Esophagus (tissue), 2 donors: ENCODE data around the gene NOS3. TPM values are rescaled to one million over a fixed set of nuclear protein-coding genes. Genes with fewer than 3 reads are reported as not detected.
"Not testable (repeated sequence)": the region's sequence is repeated elsewhere in the genome, so short reads cannot be mapped to it uniquely, and the experiment has no call there.

Source experiments
- H3K27ac ChIP-seq, 2 donors: one replicate each; pipeline ENCODE4 v1.5.1; 2013; ENCODE audit warnings: low read depth in 2 of 2, mild to moderate bottlenecking in 2 of 2, inconsistent platforms in 1 of 2, low read length in 1 of 2, moderate library complexity in 1 of 2
- H3K27me3 ChIP-seq, 2 donors: one replicate each; pipeline ENCODE4 v1.6.1; 2013; ENCODE audit warnings: low read length in 2 of 2, control low read depth in 1 of 2, mild to moderate bottlenecking in 1 of 2; ENCODE audit not compliant: insufficient read depth in 2 of 2, control insufficient read depth in 1 of 2
- H3K36me3 ChIP-seq, 2 donors: one replicate each; pipeline ENCODE4 v1.6.1; 2013; ENCODE audit warnings: low read length in 1 of 2; ENCODE audit not compliant: control insufficient read depth in 2 of 2, insufficient read depth in 2 of 2
- H3K4me1 ChIP-seq, 2 donors: one replicate each; pipeline ENCODE4 v1.6.1; 2013; ENCODE audit warnings: low read length in 1 of 2; ENCODE audit not compliant: control insufficient read depth in 2 of 2, insufficient read depth in 2 of 2
- H3K4me3 ChIP-seq, 2 donors: one replicate each; pipeline ENCODE4 v1.5.1; 2013; ENCODE audit warnings: low read length in 2 of 2, mild to moderate bottlenecking in 2 of 2, low read depth in 1 of 2, moderate library complexity in 1 of 2
- H3K9me3 ChIP-seq, 2 donors: one replicate each; pipeline ENCODE4 v1.6.1; 2013; ENCODE audit warnings: mild to moderate bottlenecking in 2 of 2, low read depth in 1 of 2, low read length in 1 of 2, moderate library complexity in 1 of 2; ENCODE audit not compliant: control insufficient read depth in 2 of 2, insufficient read depth in 1 of 2
- WGBS, 2 donors: extraction: QIAGEN DNeasy Blood & Tissue Kit; methylation state at CpG; one replicate each; pipeline ENCODE4 v1.1.7; 2013; 5-methylcytosine and 5-hydroxymethylcytosine counted together
- polyA plus RNA-seq, 2 donors: library from polyadenylated mRNA; stranded (reverse); fragments of 200-250 nt; gene quantifications; one replicate each; pipeline ENCODE4 v1.2.3, GENCODE V29; 2013
- donor health status: healthy with polysubstance abuse.
- donor health status: Bipolar disorder and iron deficiency.

The NOS3 gene
- polyA plus RNA-seq, 2 donors = 4.5 to 4.9 TPM

DNA sequence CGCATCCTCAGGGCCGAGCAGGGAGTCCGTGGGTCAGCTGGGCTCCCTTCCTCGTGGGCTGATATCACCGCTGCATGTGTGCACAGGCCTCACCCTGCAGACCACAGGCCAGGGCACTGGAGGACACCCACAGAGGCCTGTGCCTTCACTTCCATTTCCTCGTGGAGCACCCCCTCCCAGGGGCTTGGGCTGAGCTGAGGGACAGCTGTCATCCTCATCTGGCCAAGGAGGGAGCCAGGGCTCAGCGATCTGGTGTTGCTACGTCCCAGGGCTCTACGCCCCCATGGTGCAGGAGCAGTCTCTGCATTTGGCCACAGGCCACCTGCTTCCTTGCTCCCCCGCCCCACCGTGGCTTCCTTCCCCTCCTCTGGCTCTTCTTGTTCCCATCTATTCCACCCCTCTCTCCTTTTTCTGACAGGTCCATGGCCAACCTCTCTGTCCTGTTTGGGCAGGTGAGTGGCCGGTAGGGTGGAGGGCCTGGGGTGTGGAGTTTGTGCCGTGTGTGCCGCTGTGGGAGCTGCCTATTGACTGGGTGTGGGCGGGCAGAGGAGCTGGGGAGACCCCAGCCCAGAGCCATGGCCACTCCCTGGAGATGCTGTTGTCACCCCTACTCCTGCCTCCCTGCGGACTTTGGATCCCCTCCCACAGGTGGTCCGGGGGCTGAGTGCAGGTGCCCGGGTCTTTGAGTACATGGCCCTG lies 49.2 kb downstream of the NOS3 start:
- peaks cover 13 to 35% of the 10 kb centered on the region in 2 donors for H3K36me3 ChIP-seq
- H3K27ac ChIP-seq = no peak overlapping the region
- 80% methylated on average over 18 of the region's 18 CpGs for WGBS, 2 donors

DNA sequence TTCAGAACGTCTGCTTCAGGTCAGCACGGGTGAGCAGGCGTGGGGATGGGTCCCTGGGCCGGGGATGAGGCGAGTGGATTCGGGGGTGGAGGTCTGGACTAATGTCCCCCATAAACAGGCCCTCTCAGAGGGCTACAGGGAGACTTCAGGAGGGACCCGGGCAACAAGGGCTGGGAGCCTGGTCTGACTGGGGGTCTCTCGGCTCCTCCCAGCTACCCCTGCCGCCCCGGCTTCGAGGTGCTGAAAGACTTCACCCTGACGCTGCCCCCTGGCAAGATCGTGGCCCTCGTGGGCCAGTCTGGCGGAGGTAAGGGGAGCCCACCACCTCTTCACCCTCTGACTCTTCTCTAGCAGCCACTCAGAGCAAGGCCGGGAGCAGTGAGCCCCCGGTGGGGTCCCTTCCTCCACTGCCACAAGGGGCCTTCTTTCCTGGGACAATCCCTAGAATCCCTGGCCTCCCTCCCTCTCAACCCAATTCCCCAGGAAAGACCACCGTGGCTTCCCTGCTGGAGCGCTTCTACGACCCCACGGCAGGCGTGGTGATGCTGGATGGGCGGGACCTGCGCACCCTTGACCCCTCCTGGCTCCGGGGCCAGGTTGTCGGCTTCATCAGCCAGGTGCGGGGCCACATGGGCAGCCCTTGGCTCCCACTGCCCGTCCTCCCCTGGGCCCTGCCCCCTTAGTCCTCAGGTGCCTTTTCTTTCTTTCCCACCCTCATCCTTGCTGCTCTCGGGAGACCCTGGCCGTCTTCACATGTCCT lies 50.0 kb downstream of the NOS3 start:
- H3K4me1 ChIP-seq = peaks cover 0 to 3% of the 10 kb centered on the region in 2 donors
- H3K4me3 ChIP-seq = no peak overlapping the region
- H3K9me3 ChIP-seq = no peaks in the 10 kb centered on the region
- WGBS, 2 donors = 92 to 95% methylated on average over 30 of the region's 30 CpGs
- no peak overlapping the region for H3K27ac ChIP-seq
- peaks cover 7 to 30% of the 10 kb centered on the region in 2 donors for H3K36me3 ChIP-seq
- H3K27me3 ChIP-seq = no peaks in the 10 kb centered on the region

More for the DNA sequence above, 49.2 kb downstream of the NOS3 start:
- H3K4me3 ChIP-seq = no peak overlapping the region
- H3K27me3 ChIP-seq = no peaks in the 10 kb centered on the region
- H3K9me3 ChIP-seq = no peaks in the 10 kb centered on the region
- H3K4me1 ChIP-seq = peaks cover 0 to 3% of the 10 kb centered on the region in 2 donors

- H3K4me3 ChIP-seq, H3K27ac ChIP-seq, H3K9me3 ChIP-seq, H3K4me1 ChIP-seq, H3K27me3 ChIP-seq: not testable (repeated sequence)
- peaks cover 5 to 19% of the 10 kb centered on the region in 2 donors for H3K36me3 ChIP-seq
- WGBS, 2 donors = 86 to 95% methylated on average over 8 to 10 of the region's 10 CpGs
Observed at GRCh38 chr7:151043449-151043848, 52.6 kb downstream of the NOS3 start.

DNA sequence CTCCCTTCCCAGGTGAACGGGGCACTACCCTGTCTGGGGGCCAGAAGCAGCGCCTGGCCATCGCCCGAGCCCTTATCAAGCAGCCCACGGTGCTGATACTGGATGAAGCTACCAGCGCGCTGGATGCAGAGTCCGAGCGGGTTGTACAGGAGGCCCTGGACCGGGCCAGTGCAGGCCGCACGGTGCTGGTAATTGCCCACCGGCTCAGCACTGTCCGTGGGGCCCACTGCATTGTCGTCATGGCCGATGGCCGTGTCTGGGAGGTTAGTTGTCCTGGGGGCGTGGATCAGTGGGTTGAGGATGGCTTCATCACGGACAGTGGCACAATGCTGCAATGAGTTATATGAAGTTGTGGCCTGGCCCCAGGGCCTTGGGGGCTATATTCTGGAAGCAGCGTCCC lies 53.1 kb downstream of the NOS3 start:
- H3K4me1 ChIP-seq = peaks cover 3 to 5% of the 10 kb centered on the region in 2 donors
- H3K36me3 ChIP-seq = peaks cover 5 to 19% of the 10 kb centered on the region in 2 donors
- no peak overlapping the region for H3K27ac ChIP-seq
- H3K9me3 ChIP-seq = no peaks in the 10 kb centered on the region
- no peaks in the 10 kb centered on the region for H3K27me3 ChIP-seq
- H3K4me3 ChIP-seq = no peak overlapping the region
- WGBS, 2 donors = 92 to 93% methylated on average over 19 to 20 of the region's 20 CpGs

- 85 to 88% methylated on average over 11 of the region's 11 CpGs for whole genome bisulfite sequencing, 2 donors
- H3K4me3 ChIP-seq = no peak overlapping the region
- no peaks in the 10 kb centered on the region for H3K9me3 ChIP-seq
- H3K4me1 ChIP-seq = peaks cover 0 to 5% of the 10 kb centered on the region in 2 donors
- H3K27me3 ChIP-seq = no peaks in the 10 kb centered on the region
- H3K36me3 ChIP-seq = peaks cover 5 to 19% of the 10 kb centered on the region in 2 donors
- no peak overlapping the region for H3K27ac ChIP-seq
Observed at GRCh38 chr7:151045262-151045661, 54.4 kb downstream of the NOS3 start.

GRCh38 chr7:151045967-151046366 lies 55.1 kb downstream of the NOS3 start:
- Histone ChIP-seq H3K27ac (no peak overlapping the region), H3K27me3 (no peaks in the 10 kb centered on the region), H3K4me1 (peaks cover 2 to 7% of the 10 kb centered on the region in 2 donors), H3K36me3 (peaks cover 5 to 19% of the 10 kb centered on the region in 2 donors), H3K4me3 (no peak overlapping the region), H3K9me3 (no peaks in the 10 kb centered on the region)
- 75 to 82% methylated on average over 9 of the region's 9 CpGs for WGBS, 2 donors

GRCh38 chr7:151046603-151047573 lies 56.1 kb downstream of the NOS3 start:
- H3K9me3 ChIP-seq = no peaks in the 10 kb centered on the region
- H3K4me1 ChIP-seq = peaks cover 4 to 7% of the 10 kb centered on the region in 2 donors
- WGBS, 2 donors = 28 to 39% methylated on average over 14 of the region's 14 CpGs
- H3K36me3 ChIP-seq = peaks cover 5 to 19% of the 10 kb centered on the region in 2 donors
- no peaks in the 10 kb centered on the region for H3K27me3 ChIP-seq
- no peak overlapping the region for H3K27ac ChIP-seq
- no peak overlapping the region for H3K4me3 ChIP-seq

DNA sequence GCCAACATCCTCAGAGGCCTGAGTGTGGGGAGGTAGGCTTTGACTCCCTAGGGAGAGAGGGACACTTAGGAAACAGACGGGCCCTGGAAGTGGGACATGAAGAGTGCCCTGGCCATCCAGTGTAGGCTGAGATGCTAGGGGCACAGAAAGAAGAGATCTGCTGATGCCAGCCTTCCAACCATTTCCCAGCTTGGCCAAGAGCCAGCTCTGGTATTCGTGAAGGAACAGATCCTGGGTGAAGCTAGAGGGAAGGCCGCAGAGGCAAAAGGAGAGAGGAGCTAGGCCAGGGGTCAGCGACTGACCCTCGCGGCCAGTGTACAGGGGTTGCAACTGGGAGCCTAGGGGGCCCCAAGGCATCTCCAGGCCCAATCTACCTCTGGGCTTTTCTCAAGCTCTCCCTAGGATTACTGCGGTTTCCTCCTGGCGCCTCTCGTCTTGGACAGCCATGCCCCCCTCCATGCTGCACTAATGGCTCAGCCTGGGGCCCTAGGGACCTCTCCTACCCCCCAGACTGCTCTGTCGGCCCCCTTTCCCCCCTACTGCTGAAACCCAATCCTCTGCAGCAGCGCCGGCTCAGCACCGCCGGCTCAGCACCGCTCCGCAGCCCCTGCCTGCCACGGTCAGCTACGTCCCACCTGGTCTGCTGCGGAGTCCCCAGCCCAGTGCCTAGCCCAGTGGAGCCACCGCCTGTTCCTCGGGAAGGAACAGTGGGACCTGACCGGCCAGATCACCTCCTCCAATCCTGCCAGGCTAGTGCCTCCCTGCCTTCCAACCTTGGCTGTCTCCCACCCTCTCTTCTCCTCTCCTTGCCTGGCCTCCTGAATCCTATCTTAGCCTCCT lies 57.4 kb downstream of the NOS3 start, which contains the start of gene ASIC3:
ASIC3 (plus strand) TSS at position 556 of the 840 bp plus-strand sequence. CDS start 355 bp downstream, outside the sequence.
- Histone ChIP-seq H3K27ac (no peak within 1 kb of the TSS), H3K9me3 (no peaks in the 10 kb centered on the region), H3K4me1 (peaks cover 4 to 7% of the 10 kb centered on the region in 2 donors), H3K36me3 (peaks cover 2 to 16% of the 10 kb centered on the region in 2 donors), H3K4me3 (no peak within 1 kb of the TSS), H3K27me3 (no peaks in the 10 kb centered on the region)
- WGBS, 2 donors = 79 to 80% methylated on average over 22 of the region's 22 CpGs
